H9 (cell line): ENCODE measurements around the gene MBP. TPM values are rescaled to one million over a fixed set of nuclear protein-coding genes. Genes with fewer than 3 reads are reported as not detected.

Source experiments
- DNase-seq: peaks from one replicate; pipeline ENCODE4 v3.0.0-alpha.2; 2017
- H2AFZ ChIP-seq: one replicate; pipeline ENCODE4 v1.6.1; 2013; ENCODE audit warnings: mild to moderate bottlenecking, low read length, control low read depth, moderate library complexity
- H2AK5ac ChIP-seq: 2 replicates; pipeline ENCODE4 v1.6.1; 2013; ENCODE audit warnings: low read length, control low read depth, mixed read lengths; ENCODE audit not compliant: insufficient read length
- H2BK120ac ChIP-seq: one replicate; pipeline ENCODE4 v1.6.1; 2013; ENCODE audit warnings: low read depth, mild to moderate bottlenecking, low read length, control low read depth, inconsistent platforms; ENCODE audit not compliant: poor library complexity, severe bottlenecking
- H2BK12ac ChIP-seq: 2 replicates; pipeline ENCODE4 v1.6.1; 2013; ENCODE audit warnings: low read length, control low read depth, mixed read lengths, low read depth; ENCODE audit not compliant: insufficient read length
- H2BK15ac ChIP-seq: 2 replicates; pipeline ENCODE4 v1.6.1; 2013; ENCODE audit warnings: low read depth, low read length, control low read depth
- H2BK20ac ChIP-seq: one replicate; pipeline ENCODE4 v1.6.1; 2013; ENCODE audit warnings: low read depth, mild to moderate bottlenecking, low read length, control low read depth, inconsistent platforms; ENCODE audit not compliant: poor library complexity, severe bottlenecking
- H2BK5ac ChIP-seq: 2 replicates; pipeline ENCODE4 v1.6.1; 2013; ENCODE audit warnings: low read length, control low read depth, mixed read lengths; ENCODE audit not compliant: insufficient read length
- H3K14ac ChIP-seq: 2 replicates; pipeline ENCODE4 v1.6.1; 2013; ENCODE audit warnings: low read length, control low read depth; ENCODE audit not compliant: insufficient read depth
- H3K18ac ChIP-seq: 2 replicates; pipeline ENCODE4 v1.6.1; 2013; ENCODE audit warnings: low read depth, mild to moderate bottlenecking, mixed read lengths, low read length, control low read depth; ENCODE audit not compliant: insufficient read length
- H3K23ac ChIP-seq: 2 replicates; pipeline ENCODE4 v1.6.1; 2013; ENCODE audit warnings: low read length, control low read depth, mixed read lengths, low read depth; ENCODE audit not compliant: insufficient read length
- H3K23me2 ChIP-seq: 2 replicates; pipeline ENCODE4 v1.6.1; 2013; ENCODE audit warnings: low read depth, mild to moderate bottlenecking, mixed read lengths, low read length, control low read depth; ENCODE audit not compliant: insufficient read length, poor library complexity, severe bottlenecking
- H3K27ac ChIP-seq: 2 replicates; pipeline ENCODE4 v1.5.1; 2013; ENCODE audit warnings: low read length, control low read depth, mixed read lengths, low read depth; ENCODE audit not compliant: insufficient read length
- H3K27me3 ChIP-seq: 2 replicates; pipeline ENCODE4 v1.6.1; 2013; ENCODE audit warnings: low read length, control low read depth, inconsistent platforms; ENCODE audit not compliant: insufficient read depth
- H3K4ac ChIP-seq: 2 replicates; pipeline ENCODE4 v1.6.1; 2013; ENCODE audit warnings: low read depth, mild to moderate bottlenecking, control low read depth, inconsistent platforms, low read length, moderate library complexity
- H3K4me1 ChIP-seq: 2 replicates; pipeline ENCODE4 v1.6.1; 2013; ENCODE audit warnings: low read length, control low read depth, inconsistent platforms; ENCODE audit not compliant: insufficient read depth
- H3K4me2 ChIP-seq: 2 replicates; pipeline ENCODE4 v1.6.1; 2013; ENCODE audit warnings: low read length, control low read depth, mixed read lengths; ENCODE audit not compliant: insufficient read length, insufficient read depth
- H3K56ac ChIP-seq: 2 replicates; pipeline ENCODE4 v1.6.1; 2013; ENCODE audit warnings: low read depth, mild to moderate bottlenecking, mixed read lengths, low read length, control low read depth; ENCODE audit not compliant: insufficient read length
- H3K79me1 ChIP-seq: 2 replicates; pipeline ENCODE4 v1.6.1; 2013; ENCODE audit warnings: low read depth, mild to moderate bottlenecking, moderate library complexity, low read length, control low read depth, inconsistent platforms; ENCODE audit not compliant: insufficient read depth, poor library complexity, severe bottlenecking
- H3K79me2 ChIP-seq: 2 replicates; pipeline ENCODE4 v1.6.1; 2013; ENCODE audit warnings: low read length, control low read depth, inconsistent platforms; ENCODE audit not compliant: insufficient read depth
- H3K9ac ChIP-seq: 2 replicates; pipeline ENCODE4 v1.6.1; 2013; ENCODE audit warnings: low read length, control low read depth, mixed read lengths; ENCODE audit not compliant: insufficient read length; ENCODE audit errors: extremely low read depth
- H3K9me3 ChIP-seq: one replicate; pipeline ENCODE4 v1.6.1; 2013; ENCODE audit warnings: low read depth, low read length, inconsistent platforms; ENCODE audit not compliant: control insufficient read depth
- H3T11ph ChIP-seq: one replicate; pipeline ENCODE4 v1.6.1; 2013; ENCODE audit warnings: mild to moderate bottlenecking, low read length, control low read depth, inconsistent platforms
- H4K20me1 ChIP-seq: one replicate; pipeline ENCODE4 v1.6.1; 2013; ENCODE audit not compliant: control insufficient read depth, insufficient read length, insufficient read depth
- H4K5ac ChIP-seq: 2 replicates; pipeline ENCODE4 v1.6.1; 2013; ENCODE audit warnings: low read depth, mild to moderate bottlenecking, mixed read lengths, low read length, control low read depth; ENCODE audit not compliant: insufficient read length
- H4K8ac ChIP-seq: replicated peaks from 2 replicates; pipeline ENCODE4 v1.6.1; 2013; ENCODE audit warnings: low read length, control low read depth, mixed read lengths, low read depth; ENCODE audit not compliant: insufficient read length
- H4K91ac ChIP-seq: 2 replicates; pipeline ENCODE4 v1.6.1; 2013; ENCODE audit warnings: low read depth, mild to moderate bottlenecking, moderate library complexity, mixed read lengths, low read length, control low read depth; ENCODE audit not compliant: insufficient read length
- H3K27ac Mint-ChIP-seq, 3 experiments: 2 replicates in 2 of 3; 3 replicates in 1 of 3; pipeline ENCODE4 v1.8.0; 2020 to 2021; ENCODE audit warnings: mixed read lengths in 3 of 3, mild to moderate bottlenecking in 1 of 3, moderate library complexity in 1 of 3
- H3K27me3 Mint-ChIP-seq: 2 replicates; pipeline ENCODE4 v1.8.0; 2021; ENCODE audit warnings: low read depth, mild to moderate bottlenecking, moderate library complexity, mixed read lengths
- H3K36me3 Mint-ChIP-seq, 3 experiments: 2 replicates in 2 of 3; 3 replicates in 1 of 3; pipeline ENCODE4 v1.8.0; 2020 to 2021; ENCODE audit warnings: low read depth in 3 of 3, mixed read lengths in 3 of 3; ENCODE audit not compliant: insufficient read depth in 1 of 3
- H3K4me1 Mint-ChIP-seq, 2 experiments: 2 replicates each; pipeline ENCODE4 v1.8.0; 2020; ENCODE audit warnings: mixed read lengths in 2 of 2
- H3K4me3 Mint-ChIP-seq, 2 experiments: 2 replicates in 1 of 2; 3 replicates in 1 of 2; pipeline ENCODE4 v1.8.0; 2020 to 2021; ENCODE audit warnings: mild to moderate bottlenecking in 2 of 2, mixed read lengths in 2 of 2, moderate library complexity in 1 of 2
- H3K9me3 Mint-ChIP-seq, 2 experiments: 2 replicates in 1 of 2; 3 replicates in 1 of 2; pipeline ENCODE4 v1.8.0; 2020; ENCODE audit warnings: mild to moderate bottlenecking in 2 of 2, mixed read lengths in 2 of 2, moderate library complexity in 1 of 2
- WGBS: extraction: QIAGEN DNeasy Blood & Tissue Kit; methylation state at CpG from one replicate; pipeline ENCODE4 v1.1.7; 2013; ENCODE audit warnings: missing lambda C conversion rate, low lambda C conversion rate, mixed read lengths; ENCODE audit not compliant: insufficient read length; ENCODE audit errors: extremely low coverage; 5-methylcytosine and 5-hydroxymethylcytosine counted together
- total RNA-seq: library from RNA; stranded (reverse); gene quantifications from 2 replicates; pipeline ENCODE4 v1.2.1, GENCODE V29; 2021
- TF ChIP-seq, protein P1 (sequence below): fragments of 200-600 bp; sonication (generic); conservative IDR thresholded peaks from 3 replicates; pipeline ENCODE4 v1.8.0; 2021; ENCODE audit warnings: antibody characterized with exemption, mild to moderate bottlenecking

Gene MBP
- total RNA-seq, 1 experiment from 2014 or later = 8.6 TPM

DNA sequence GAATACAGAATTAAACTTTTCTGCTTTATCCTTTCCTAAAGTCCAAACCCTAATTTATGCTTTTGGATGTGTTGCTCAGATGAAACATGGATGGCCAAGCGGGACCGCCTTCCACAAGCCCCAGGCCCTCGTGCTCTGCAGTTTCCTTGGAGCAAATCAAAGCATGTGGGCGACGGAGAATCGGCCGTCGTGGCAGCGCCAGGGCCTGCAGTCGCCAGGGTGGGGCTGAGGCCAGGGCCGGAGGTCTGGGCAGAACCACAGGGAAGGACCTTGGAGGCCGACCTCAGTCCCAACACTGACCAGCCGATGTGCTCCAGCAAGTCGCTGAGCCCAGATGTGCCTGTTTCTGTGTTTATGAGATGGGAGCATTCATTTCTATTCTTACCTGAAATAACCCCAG is 108.1 kb downstream of the MBP start:
- H3K18ac ChIP-seq = no peak overlapping the region
- H3K27ac Mint-ChIP-seq = no peak overlapping the region

More for the DNA sequence above, 108.1 kb downstream of the MBP start:
- Histone ChIP-seq H3K14ac (no peak overlapping the region; the same call in 1 of the 2 replicates), H2BK20ac (no peak overlapping the region), H3K56ac (no peak overlapping the region), H4K20me1 (peaks cover 3% of the 10 kb centered on the region), H2BK120ac (no peak overlapping the region), H3K23me2 (peaks cover 3% of the 10 kb centered on the region), H2AK5ac (no peak overlapping the region), H2AFZ (no peak overlapping the region), H3K4ac (no peak overlapping the region), H3K79me1 (no peaks in the 10 kb centered on the region), H3T11ph (no peak overlapping the region), H3K9ac (no peak overlapping the region), H3K4me2 (no peak overlapping the region), H2BK5ac (no peak overlapping the region), H3K79me2 (no peaks in the 10 kb centered on the region), H4K8ac (no peak overlapping the region), H4K5ac (no peak overlapping the region), H2BK15ac (no peak overlapping the region), H3K23ac (no peak overlapping the region), H4K91ac (no peak overlapping the region), H3K27me3 (no peaks in the 10 kb centered on the region), H3K27ac (no peak overlapping the region), H3K9me3 (no peaks in the 10 kb centered on the region), H2BK12ac (no peak overlapping the region), H3K4me1 (no peaks in the 10 kb centered on the region)
- TF ChIP-seq, protein P1, sequence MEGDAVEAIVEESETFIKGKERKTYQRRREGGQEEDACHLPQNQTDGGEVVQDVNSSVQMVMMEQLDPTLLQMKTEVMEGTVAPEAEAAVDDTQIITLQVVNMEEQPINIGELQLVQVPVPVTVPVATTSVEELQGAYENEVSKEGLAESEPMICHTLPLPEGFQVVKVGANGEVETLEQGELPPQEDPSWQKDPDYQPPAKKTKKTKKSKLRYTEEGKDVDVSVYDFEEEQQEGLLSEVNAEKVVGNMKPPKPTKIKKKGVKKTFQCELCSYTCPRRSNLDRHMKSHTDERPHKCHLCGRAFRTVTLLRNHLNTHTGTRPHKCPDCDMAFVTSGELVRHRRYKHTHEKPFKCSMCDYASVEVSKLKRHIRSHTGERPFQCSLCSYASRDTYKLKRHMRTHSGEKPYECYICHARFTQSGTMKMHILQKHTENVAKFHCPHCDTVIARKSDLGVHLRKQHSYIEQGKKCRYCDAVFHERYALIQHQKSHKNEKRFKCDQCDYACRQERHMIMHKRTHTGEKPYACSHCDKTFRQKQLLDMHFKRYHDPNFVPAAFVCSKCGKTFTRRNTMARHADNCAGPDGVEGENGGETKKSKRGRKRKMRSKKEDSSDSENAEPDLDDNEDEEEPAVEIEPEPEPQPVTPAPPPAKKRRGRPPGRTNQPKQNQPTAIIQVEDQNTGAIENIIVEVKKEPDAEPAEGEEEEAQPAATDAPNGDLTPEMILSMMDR = no peak
- peaks cover 16% of the 10 kb centered on the region for H3K27me3 Mint-ChIP-seq
- no peak overlapping the region for H3K4me3 Mint-ChIP-seq
- no peak for DNase-seq
- H3K36me3 Mint-ChIP-seq = peaks cover 0 to 4% (median under 1%) of the 10 kb centered on the region in 3 experiments; a peak in 4 of 7 replicates
- peaks cover 7 to 15% of the 10 kb centered on the region in 2 experiments for H3K4me1 Mint-ChIP-seq
- H3K9me3 Mint-ChIP-seq = peaks cover under 1 to 6% of the 10 kb centered on the region in 2 experiments; a peak in 2 of 5 replicates
- WGBS = no CpG with 5 or more reads among the region's 14 CpGs
